ENCODE data around the gene CDYL2.

DNA sequence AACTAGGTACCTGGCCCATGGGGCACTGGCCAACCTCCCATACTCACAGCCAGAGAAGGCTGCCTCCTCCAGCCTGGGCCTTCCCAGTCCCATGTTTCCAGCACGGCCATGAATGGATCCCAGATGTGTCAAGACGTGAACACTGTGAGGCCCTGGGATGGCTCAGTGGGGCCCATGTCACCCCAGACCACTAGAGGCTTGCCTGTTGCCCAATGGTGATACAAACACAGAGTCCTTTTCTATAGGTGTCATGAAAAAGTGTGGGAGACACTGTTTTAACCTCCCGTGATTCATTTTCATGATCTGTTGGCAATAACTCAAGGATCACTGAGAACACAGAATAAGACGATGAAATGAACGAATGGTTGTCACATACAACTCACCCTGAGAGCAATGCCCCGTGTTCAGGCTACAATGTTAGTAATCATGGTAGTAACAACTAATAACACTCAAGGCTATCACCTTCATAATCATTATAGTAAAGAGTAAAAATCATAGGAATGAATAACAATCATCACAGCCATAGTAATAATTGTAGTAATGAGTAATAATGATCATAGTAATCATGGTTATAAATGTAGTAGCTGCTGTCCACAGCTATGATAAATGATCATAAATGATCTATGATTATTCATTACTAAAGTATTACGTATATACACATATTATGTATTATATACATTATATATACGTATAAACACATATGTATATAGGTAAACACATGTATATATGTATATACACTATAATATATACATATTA is 199.6 kb downstream of the CDYL2 start:
- TF ChIP-seq CTCF (IDR thresholded peaks at IDR 0.05) = no peak
- TF ChIP-seq EZH2 (IDR thresholded peaks at IDR 0.05) = no peak
- TF ChIP-seq EZH2phosphoT487 (IDR thresholded peaks at IDR 0.05) = no peak
